Inferior parietal cortex (tissue), 1 donor: ENCODE data around the gene KDM5A.
"Not testable (repeated sequence)": the region's sequence is repeated elsewhere in the genome, so short reads cannot be mapped to it uniquely, and the experiment has no call there.

Experiments used
- DNase-seq: peaks from one replicate; pipeline ENCODE4 v3.0.0-alpha.2; 2016; ENCODE audit errors: extremely low spot score

The KDM5A gene

DNA sequence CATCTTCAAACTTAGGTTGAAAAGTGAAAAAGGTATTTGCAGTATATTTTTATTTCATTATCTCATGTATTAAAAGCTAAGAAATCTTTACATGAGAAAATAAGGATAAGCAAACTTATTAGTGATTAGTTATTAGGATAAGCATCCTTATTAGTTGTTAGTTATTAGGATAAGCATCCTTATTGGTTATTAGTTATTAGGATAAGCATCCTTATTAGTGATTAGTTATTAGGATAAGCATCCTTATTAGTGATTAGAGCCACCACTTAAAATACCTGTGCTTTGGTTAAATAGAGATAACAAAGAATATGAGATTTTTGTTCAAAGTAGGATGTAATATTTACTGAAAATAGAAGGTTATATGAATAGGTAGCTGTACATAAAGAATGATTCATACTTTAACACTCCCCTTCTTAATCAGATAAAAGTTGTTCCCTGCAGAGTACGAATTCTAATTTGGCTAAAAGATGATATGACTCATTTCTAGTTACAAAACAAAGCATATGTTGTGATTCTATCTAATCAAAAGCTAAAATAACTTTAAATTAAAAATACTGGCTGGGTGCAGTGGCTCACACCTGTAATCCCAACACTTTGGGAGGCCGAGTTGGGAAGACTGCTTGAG lies 56.4 kb downstream of the KDM5A start:
- DNase-seq: no peak

DNA sequence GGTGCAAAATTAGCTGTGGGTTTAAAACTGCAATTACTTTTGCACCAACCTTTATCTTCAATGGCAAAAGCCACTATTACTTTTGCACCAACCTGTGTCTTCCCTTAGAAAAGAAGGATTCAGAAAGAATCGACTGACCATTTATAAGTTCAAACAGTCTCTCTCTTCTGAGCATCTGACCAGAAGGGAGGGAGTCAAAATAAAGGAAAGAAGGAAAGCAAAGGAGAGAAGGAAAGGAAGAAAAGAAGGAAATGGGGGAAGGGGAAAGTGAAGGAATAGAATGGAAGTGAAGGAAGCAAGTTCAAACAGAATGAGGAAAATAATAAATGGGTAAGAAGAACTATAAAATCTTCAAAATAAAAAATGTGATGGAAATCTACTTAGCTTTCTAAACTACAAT lies 57.8 kb downstream of the KDM5A start:
- DNase-seq: no peak

DNA sequence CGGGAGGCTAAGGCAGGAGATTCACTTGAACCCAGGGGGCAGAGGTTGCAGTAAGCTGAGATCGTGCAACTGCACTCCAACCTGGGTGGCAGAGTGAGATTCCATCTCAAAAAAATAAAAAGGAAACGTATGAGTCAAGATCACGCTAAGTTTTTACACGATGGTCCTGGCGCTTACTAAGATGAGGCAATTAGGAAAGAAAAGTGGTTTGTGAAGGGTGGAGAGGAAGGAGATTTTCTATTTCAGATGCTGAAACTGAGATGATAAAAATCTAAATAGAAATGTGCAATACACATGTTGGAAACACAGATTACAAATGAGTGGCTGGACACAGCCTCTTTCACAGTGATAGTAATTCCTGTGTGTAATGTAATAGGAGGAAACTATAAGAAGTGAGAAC lies 63.2 kb downstream of the KDM5A start:
- no peak for DNase-seq

DNA sequence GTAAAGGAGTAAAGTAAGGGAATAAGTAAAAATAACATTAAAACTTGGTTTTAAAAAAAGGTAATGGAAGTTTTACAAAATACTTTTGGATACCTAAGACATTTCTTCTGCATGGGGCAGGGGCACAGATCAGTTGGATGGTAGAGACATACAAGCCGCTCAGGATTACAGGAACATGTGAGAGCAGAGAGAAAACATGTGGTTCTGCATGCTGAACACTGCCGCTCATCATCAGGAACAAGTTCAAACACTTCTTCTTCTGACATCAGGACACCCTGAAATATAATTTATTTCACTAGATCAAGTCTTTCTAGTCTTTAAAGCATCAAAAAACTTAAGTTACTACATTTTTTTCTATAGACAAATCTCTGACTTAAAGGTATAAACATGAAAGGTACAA lies 65.6 kb downstream of the KDM5A start:
- DNase-seq: no peak

DNA sequence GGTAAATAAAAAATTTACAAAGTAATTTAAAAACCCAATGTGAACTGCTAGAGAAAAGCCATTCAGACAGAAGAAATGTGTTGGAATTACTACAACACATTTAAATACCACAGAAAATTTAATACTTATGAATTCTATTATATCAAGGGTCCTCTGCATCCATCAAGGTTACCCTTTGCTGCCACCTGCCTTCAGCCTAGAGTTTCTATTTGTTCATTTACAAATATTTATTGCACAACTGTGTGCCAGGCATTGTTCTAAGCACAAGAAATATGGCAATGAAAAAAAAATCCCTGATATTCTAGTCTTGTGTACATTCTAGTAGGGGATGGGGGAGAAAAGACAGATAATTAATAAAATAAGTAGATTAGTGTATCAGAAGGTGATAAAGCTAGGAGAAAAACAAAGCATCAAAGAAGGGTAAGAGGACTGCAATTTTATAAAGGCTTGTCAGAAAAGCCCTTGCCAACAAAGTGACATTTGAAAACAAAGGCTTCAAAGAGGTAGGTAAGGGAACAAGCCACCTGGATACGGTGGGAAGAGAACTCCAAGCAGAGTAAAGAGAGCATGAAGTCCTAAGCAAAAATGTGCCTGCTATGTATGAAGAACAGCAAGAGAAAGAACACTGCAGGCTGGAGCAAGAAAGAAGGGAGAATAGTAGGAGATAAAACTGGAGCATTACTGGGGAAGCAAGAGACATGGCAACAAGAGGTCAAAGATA lies 67.4 kb downstream of the KDM5A start:
- no peak for DNase-seq

DNA sequence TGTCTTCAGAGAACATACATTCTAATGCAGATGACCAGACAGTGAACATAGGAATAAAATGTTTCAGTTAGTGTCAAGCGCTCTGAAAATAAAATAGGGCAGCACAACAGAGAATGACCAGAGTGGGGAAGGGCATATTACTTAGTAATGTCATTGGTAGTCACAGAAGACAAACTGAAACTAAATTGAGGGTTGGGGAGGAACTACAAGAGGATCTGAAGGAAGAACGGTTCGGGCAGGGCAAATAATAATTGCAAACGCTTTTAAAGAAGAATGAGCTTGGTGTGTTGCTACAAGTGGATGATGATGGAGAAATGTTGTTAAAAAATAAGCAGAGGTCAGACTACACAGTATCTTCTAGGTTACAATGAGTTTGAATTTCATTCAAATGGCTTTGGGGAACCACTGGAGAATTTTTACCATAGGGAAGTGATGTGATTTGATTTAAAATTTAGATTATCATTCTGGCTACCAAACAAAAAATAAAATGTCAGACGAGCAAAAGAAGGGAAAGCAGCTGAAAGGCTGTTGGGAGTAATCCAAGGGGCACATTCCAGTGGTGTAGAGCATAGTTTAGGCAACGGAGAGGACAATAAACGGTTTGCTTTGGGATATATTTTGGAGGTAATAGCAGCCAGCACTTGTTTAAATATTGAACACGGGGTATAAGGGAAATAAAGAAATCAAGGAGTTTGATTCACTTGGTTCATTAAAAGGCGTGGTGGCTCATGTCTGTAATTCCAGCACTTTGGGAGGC lies 70.2 kb downstream of the KDM5A start:
- DNase-seq: no peak

DNA sequence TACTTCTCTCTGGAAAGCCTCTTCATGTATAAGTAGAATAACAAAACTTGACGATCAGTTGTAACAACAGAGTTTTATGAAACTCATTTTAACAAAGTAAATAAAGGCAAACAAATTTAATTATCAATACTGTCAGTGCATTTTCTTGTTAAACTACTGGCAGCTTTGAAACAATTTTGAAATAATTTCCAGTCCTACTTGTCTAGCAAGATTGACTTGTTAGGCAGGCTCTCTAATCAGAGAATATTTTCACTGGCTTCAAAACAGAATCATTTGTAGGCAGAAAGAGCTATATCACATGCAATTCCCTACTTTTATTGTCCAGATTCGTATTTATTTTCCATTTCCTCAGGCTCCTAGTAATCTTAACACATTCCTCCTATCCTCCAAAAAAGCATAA lies 80.6 kb downstream of the KDM5A start:
- DNase-seq: no peak

DNA sequence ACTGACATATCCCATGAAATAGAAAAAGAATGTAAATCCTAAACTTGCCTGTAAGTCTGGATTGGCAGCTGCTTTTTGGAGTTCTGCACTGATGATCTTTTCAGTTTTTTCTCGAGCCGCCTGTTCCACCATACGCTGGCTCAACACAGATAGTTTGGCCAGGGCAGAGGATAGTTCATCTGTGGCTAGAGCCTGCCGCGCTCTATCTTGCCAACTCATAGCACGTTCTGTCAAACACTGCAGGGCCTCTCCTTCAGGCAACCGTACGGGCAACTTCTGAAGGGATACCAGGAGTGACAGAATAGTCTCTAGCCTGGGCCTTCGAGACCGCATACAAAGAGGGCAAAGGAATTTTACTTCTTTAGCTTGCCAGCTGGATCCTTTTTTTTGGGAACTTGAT lies 81.7 kb downstream of the KDM5A start:
- DNase-seq: no peak

DNA sequence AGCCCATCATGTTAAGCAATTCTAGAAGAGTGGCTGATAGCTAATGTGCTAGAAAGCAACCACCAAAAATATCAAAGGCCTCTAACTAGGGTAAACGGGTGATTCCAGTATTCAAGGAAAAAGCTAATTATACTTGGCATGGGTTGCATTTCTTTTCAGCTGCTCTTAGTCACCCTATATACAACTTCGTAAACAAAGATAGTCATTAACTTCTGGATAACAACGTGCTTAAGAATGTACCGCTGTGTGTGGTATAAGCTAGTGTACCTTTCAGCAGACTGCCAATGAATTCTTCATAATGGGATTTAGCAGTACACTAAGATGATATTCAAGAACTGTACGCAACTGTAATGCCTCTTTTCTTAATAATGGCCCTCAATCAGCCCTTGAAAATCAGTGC lies 84.3 kb downstream of the KDM5A start:
- no peak for DNase-seq

DNA sequence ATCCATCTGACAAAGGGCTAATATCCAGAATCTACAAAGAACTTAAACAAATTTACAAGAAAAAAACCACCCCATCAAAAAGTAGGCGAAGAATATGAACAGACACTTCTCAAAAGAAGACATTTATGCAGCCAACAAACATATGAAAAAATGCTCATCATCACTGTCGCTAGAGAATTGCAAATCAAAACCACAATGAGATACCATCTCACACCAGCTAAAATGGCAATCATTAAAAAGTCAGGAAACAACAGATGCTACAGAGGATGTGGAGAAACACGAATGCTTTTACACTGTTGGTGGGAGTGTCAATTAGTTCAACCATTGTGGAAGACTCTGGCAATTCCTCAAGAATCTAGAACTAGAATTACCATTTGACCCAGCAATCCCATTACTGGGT lies 86.4 kb downstream of the KDM5A start:
- not testable (repeated sequence) for DNase-seq

DNA sequence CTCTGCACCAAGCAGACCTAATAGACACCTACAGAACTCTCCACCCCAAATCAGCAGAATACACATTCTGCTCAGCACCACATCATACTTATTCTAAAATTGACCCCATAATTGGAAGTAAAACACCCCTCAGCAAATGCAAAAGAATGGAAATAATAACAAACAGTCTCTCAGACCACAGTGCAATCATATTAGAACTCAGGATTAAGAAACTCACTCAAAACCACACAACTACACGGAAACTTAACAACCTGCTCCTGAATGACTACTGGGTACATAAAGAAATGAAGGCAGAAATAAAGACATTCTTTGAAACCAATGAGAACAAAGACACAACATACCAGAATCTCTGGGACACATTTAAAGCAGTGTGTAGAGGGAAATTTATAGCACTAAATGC lies 89.0 kb downstream of the KDM5A start:
- DNase-seq: not testable (repeated sequence)

DNA sequence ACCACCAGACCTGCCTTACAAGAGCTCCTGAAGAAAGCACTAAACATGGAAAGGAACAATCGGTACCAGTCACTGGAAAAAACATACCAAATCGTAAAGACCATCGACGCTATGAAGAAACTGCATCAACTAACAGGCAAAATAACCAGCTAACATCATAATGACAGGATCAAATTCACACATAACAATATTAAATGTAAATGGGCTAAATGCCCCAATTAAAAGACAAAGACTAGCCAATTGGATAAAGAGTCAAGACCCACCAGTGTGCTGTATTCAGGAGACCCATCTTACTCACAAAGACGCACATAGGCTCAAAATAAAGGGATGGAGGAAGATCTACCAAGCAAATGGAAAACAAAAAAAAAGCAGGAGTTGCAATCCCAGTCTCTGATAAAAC lies 89.6 kb downstream of the KDM5A start:
- DNase-seq: not testable (repeated sequence)

DNA sequence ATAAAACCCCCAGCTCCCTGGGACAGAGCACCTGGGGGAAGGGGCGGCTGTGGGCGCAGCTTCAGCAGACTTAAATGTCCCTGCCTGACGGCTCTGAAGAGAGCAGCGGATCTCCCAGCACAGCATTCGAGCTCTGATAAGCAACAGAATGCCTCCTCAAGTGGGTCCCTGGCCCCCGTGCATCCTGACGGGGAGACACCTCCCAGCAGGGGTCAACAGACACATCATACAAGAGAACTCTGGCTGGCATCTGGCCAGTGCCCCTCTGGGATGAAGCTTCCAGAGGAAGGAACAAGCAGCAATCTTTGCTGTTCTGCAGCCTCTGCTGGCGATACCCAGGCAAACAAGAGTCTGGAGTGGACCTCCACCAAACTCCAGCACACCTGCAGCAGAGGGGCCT lies 91.1 kb downstream of the KDM5A start:
- DNase-seq: not testable (repeated sequence)

DNA sequence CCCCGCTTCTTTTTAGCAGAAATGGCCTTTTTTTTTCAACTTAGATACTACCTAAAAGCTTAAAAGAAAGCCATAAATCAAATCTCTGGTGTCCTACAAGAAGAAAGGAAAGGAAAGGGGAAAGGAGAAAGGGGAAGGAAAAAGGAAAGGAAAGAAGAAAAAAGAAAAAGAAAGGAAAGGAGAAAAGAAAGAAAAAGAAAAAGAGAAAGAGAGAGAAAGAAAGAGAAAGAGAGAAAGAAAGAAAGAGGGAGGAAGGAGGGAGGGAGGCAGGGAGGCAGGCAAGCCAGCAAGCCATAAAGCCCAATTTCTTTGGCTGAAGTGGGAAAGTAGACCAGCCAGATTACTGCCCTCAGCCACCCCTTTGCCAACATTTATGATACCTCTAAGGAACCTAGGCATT lies 94.0 kb downstream of the KDM5A start:
- no peak for DNase-seq

DNA sequence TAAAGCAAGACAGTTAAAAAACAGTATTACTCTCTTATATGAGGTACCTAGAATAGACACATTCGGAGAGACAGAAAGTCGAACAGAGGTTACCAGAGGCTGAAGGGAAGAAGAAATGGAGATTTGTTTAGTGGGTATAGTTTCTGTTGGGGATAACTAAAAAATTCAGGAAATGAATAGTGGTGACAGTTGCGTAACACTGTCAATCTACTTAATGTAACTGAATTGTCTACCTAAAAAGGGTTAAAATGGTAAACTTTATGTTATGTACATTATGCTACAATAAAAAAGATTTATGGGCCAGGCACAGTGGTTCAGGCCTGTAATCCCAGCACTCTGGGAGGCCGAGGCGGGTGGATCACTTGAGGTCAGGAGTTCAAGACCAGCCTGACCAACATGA lies 95.9 kb downstream of the KDM5A start:
- no peak for DNase-seq

DNA sequence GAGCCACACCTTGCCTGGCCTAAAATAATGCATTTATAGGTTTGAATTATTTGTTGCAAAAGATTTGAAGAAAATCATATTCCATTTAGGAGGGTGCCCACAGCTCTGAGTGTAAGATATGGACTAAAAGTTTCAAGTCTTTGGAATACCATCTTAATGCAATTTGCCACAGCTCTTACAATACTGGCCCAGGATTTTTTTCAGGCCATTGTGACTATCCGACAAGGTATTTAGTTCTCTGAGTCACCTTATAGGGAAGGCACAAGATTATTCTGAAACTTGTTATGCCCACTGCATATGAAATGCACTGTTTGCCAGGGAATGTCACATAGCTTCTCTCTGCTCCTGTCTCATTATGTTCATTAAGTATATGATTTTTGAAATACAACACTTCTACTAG lies 96.9 kb downstream of the KDM5A start:
- no peak for DNase-seq

DNA sequence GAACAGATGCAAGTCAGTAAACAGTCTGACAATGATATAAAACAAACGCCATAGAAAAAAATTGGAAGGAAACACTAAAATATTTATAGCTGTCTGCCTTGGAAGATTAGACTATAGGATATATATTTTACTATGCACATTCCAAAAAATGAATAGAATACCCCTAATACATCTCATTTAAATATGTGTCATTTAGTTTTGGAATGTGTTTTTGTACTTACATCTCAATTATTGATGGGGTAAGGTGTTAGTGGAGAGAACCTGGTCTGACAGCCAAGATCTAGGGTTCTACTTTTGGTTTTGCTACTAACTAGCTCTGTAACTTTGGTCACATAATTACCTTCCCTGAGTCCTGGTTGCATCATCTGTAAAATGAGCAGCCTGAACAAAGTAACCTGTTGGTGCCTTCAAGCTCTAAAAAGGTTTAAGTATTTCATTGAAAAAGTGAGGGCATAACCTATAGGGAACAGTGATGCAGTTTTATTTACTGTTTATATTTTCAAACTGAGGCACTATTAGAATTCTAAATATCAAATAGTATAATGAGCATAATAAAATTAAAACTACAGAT lies 97.9 kb downstream of the KDM5A start:
- DNase-seq: no peak

DNA sequence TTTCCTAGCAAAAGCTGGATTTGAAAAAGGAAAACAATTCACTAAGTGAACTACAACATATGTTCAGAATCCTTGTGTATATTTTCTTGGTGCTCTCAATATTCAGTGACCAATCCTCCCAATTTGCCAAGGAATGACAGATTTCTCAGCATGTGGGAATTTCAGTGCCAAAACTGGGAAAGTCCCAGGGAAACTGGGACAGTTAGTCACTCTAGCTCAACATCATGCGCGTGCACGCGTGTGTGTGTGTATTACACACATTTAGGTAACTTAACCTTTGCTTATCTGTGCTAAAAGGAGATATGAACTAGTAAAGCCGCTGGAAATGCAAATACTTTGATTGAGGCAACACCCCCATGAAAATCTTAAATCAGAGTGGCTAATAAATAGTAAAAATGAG lies 100.4 kb downstream of the KDM5A start:
- DNase-seq: no peak

DNA sequence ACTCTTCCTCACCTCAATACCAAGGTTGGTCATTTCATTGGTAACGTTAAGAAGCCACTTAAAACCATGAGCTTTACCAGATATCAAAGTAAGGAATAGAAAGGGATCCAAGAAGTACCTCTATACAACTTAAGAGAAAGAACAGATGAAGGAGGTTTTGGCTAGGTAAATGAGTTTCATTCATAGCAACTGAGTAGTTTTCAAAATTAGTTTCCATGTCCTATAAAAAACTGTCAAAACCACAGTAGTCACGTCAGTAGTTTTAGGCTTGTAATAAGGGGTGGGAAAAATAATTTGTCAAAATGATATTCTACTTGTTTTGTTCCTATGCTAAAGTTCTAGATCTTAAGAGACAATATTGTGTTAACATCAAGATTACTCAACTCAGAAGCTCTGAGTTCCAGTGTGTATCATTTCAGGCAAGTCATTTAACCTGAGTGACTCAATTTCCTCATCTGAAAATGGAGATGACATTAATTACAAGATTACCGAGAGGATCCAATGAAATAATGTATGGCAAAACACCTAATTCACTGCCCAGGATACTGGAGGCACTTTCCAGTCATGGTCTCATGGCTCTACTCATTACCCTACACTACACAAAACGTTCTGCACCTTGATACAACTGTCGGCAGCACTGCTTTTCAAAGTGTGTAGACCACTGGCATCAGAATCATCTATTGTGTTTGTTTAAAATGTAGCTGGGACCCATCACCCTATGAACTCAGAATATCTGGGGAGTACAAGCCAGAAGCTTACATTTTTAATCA lies 102.4 kb downstream of the KDM5A start:
- DNase-seq: no peak

DNA sequence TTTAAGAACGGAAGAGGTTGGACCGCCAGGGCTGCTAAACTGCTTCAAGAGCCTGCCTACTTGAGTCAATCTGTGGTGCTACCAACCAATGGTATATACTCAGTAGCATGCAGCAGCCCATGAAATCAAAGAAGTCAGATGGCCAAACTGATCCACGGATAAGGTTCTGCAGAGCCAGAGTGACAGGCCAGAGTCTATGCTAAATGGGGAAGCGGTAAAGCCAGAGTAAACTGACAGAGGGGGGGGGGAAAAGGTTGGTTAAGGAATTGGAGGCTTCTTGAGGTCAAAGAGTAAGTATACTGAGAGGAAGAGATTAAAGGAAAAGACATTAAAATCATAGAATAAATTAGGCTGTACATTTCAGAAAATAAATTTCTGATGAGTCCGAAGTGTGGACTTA lies 111.1 kb downstream of the KDM5A start:
- DNase-seq: no peak

DNA sequence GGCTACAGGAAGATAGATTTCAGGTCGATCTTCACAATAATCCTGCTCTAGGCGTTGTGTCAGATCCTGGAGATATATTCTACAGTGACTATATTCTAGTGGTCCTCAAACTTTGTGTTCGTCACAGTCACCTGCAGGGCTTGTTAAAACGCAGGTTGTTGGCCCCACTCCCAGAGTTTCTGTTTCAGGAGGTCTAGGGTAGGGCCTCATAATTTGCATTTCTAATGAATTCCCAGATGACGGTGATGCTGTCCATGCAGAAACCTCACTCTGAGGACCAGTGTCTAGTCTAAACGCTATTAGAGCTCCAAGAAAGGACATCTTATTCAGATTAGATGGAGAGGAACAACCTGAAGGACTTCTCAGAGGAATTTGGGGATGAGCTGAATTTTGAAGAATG lies 113.3 kb downstream of the KDM5A start:
- DNase-seq: no peak

DNA sequence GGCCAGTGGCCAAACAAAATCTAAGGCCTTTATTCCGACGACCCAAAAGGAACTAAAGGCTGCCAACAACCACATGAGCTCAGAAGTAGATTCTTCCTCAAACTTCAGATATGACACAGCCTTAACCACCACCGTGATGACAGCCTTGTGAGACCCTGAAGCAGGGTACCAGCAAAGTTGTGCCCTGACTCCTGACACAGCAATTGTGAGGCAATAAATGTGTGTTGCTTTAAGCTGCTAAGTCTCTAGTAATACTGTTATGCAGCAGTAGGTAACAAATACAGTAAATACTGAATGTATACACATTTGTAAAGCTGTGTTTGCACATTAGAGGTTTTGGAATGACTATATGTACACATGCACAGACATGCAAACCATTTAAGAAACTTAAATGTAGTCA lies 115.7 kb downstream of the KDM5A start:
- DNase-seq: no peak
